HuH-7.5 (cell line): ENCODE measurements around the gene GALNTL6.

Experiments
- DNase-seq: peaks from one replicate; pipeline ENCODE4 v3.0.0; 2011; ENCODE audit warnings: low spot score

GALNTL6 gene

DNA sequence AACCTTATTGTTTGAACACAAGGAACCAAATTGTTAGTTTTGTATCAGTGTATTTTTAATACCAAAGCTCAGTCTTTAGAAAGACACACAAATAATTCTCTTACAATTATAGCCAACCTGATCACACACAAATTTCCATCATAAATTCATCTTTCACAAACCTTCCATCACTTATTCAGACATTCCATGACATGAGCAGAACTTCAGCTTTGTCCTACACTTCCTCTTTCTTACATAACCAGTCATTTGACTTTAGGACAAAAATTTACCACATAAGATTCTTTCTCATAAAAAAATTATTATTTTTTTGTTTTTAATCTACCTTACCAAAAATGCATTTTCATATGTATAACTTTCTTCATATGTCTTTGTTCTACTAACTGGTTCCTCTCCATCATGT lies 312.2 kb downstream of the GALNTL6 start:
- no peak for DNase-seq

DNA sequence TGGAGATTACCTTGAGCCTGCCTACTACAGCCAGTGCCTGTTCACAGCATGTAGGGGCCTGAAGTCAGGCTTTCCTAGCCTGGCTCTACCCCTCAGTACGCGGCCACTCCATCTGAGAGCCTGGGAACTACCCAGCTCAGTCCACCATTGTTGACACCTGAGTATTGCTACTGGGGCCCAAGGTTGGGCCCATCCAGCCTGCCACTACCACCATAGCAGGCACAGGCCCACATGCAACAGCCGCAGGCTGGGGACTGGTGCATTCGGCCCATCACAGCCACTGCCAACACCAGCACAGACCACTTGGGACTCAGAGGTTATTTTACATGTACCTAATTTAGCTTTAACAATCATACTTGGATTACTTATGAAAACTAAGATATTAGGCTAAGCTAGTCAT lies 314.0 kb downstream of the GALNTL6 start:
- no peak for DNase-seq

DNA sequence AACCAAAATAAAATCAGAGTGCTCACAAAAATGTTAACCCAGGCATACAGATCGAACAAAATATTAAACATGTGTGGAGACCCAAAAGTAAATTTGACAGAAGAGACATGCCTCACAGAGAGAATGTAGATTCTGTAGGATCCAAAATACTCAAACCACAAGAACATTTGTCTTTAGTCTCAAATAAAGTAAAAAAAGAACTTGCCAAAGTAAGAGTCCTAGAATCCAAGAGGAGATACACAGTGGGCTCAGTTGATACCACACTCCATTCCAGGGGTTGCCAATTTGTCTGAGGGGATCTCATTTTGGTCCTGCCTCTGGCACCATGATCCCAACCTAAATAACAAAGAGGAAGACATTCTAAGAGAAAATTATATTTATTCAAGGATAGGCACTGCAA lies 316.4 kb downstream of the GALNTL6 start:
- no peak for DNase-seq

DNA sequence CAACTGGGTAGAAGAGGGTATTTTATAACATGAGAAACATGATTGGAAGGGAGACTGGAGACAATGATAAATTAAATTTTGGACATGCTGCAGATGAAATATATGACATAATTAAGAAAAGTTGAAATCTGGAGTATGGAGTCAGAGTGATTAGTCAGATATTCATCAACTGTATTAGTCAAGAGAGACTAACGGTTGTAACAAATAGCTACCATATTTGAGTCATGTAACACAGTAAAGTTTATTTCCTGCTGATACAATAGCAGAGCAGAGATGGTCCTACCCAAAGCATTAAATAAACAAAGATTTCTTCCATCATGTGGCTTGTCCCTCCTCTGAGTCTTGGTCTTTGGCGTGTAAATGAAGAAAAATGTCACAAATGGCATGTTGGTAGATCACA lies 321.3 kb downstream of the GALNTL6 start:
- DNase-seq = no peak

DNA sequence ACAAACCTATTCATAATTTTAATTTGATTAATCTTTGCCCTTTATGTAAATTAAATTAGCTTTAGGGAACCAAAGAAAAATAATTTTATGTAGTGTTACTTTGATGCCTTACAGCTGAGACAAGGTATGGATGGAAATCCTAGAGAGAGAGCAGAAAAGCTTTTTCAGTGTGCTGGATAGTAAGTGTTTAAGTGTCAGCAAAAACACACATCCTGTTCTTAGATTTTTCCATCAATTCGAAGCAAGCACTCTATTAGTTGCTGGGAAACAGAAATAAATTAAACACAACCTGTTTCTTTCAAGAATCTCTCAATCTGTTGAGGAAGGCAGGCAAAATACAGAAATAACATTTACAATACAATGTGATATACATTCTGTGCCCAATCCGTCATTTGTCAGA lies 327.8 kb downstream of the GALNTL6 start:
- DNase-seq = no peak

DNA sequence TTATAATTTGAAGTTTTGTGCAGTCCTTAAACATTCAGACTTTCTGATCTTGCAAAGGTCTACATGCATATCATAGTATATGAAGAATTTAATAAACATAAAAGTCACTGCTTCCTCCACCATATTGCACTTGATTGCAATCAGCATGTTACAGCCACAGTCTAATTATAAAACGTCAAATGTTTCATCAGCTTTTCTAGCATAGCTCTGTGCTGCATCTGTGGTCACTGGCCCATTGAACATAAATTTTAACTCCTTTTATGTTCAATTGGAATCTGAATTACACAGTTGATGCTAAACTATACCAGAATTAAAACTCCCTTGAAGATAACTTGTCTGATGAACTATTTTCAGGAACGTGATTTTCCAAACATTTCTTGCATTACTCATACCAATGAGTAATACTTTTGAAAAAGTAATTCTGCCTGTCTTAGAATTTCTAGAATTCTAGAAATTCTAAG lies 329.1 kb downstream of the GALNTL6 start:
- no peak for DNase-seq

DNA sequence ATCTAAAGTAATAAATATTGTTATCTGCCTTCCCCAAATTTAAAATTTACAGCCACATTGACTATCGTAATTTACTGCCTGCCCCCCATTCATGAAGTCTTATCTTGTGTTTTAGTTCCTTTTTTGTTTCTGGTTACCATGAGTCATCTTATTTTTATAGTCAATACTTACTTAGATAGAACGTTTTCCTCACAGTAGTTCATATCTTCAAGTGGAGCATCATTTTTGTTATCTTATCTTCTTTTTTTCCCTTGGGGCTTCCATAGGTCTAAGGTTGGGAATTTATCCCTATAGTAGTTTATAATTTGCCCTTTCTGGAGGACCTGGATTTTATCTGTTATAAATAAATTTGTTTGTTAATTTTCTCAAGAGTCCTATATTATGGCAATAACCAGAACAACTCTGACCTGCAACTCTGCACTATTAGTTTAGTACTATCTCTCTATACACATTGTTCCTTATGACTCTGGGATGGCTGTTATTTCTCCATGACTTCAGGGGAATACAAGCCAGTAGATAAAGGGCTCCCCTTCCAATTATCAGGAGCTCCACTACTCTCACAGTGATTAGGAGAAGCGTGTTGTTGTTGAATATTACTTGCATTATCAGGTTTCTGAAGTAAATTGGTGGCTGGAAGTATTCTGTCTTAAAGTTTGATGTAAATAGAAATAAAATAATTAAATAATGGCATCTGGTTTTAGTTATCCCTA lies 330.6 kb downstream of the GALNTL6 start:
- no peak for DNase-seq

DNA sequence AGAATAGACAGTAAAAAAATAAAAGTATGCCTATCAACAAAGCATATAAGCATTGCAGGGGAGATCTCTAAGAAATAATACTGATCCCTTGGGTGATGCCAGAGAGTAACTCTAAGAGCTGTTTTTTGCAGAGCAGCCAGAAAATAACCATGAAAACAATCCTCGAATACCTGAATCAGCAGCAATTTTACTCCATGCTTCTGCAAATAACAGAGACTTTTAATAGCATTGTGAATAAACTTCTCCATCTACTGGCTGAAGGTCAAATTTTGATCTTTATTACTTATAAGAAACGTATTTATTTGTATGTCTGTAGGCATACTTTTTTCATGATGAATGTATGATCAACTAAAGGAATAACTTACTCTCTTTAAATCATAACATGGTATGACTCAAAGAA lies 334.5 kb downstream of the GALNTL6 start:
- DNase-seq = no peak

DNA sequence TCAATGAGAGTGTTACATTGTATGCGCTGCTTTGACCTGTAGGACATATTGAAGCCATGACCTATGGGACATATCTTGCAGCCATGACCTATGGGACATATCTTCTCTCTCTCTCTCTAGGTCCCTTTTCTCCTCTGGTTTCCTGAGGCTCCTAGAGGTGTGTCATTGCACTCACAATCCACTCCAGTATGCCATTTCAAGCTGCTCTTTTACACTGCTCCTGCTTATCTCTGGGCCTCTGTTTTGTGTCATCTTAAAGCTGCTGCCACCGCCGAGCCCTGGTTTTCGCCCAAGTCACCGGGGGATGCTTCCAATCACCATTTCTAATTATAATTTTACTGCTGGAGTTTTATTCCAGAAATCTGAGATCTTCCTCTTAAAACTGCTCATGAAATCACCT lies 336.1 kb downstream of the GALNTL6 start:
- no peak for DNase-seq

DNA sequence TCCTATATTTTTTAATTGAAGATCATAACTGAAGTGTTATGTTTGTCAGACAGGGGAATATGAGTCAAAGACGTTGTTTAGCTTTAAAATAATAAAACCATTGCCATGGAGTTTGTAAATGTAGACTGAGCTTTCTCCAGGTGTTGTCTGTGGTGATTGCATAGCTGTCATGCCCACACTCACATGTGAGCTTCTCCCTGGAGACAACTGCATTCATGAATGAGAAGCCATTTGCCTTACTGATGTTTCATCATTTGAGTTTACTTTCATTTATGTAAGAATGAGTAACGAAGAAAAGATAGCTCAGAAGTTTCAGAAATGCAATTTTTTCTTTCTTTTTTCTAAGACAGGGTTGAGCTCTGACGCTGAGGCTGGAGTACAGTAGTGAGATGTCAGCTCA lies 339.1 kb downstream of the GALNTL6 start:
- DNase-seq = no peak

DNA sequence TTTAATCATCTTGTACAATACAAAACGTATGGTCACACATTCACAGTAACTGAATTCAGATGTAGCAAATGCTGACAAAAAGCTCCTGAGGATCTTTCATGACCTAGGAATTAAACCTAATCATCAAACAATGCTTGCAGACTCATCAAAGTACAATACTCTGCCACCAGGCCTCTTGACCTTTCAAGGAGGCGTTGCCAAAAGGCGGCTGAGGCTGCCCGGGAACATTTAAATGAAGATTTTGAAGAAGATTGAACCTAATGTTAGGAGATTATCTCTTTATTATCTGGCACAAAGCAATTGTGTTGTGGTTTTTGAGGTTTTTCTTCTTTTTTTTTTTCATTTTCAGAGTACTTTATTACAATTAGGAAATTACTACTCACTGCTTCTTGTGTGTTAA lies 340.5 kb downstream of the GALNTL6 start:
- no peak for DNase-seq

DNA sequence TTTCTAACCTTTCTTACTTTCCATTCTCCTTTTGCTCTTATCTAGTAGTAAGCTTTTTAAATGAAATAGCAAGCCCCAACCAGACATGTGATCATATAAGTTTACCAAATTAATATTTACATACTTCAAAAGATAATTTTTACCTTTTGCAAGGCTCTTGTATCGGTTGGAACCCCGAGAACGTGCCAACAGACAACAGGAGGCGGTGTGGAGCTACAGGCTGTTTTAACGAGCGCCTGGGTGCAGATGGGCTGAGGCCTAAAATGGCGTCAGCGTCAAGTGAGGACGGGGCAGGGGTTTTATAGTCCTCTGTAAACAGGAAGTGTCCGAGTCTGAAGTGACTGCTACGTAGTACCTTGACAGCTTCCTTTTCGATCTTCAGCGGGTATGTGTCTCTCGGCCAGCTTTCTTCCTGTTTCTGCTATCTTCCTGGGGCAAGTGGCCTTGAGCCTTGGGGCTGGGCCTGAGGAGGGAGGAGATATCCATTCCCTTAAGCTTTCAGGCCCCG lies 342.7 kb downstream of the GALNTL6 start:
- DNase-seq = no peak

DNA sequence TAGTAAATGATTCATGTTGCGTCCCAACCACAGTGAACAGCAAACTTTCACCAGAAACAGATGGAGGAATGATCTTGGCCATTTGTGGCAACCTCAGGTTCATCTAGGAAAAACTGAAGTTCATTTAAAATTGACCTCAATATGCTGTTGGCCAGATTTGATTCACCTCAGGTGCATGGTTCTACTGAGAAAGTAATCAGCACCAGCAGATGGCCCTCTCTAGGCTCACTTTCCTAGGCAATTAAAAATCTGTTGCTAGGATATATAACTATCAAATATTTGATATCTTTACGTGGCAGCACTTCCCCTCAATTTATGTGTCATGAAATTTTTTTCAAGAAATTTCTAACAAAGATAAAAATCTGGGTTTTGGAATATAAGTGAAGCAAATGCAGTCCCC lies 344.7 kb downstream of the GALNTL6 start:
- no peak for DNase-seq

DNA sequence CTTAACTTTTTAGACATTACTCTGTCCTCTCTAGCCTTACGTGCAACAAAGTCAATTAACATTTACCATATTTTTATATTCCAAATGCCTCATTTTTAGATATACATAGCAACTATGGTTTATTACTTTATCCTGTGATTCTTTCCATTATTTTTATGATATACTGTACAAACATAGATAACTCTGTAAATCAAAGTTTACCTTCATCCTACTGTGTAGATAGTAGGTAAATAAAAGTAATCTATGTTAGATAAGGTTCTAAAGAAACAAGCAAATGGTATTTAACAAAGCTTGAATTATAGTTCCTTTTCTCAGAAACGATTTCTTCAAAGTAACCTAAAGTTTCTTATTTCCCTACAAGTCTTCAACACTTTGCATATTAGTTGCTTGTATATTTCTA lies 350.0 kb downstream of the GALNTL6 start:
- no peak for DNase-seq

DNA sequence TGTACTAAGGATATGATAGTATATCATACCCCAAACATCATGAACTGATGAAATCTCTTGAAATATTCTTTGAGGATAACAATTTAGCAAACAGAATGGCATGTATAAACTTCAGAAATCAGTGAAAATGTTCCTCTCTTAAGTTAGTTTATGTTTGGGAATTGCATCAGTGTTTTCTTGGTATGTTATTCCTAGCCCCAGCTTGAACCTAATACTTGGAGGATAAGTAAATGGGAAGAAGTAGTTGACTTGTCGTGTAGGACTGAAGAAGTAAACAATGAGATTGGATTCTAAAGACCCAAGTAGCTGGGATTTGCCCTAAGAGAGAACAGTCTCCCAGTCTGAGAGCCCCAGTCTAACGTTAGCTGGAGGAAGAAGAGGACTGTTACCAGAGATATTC lies 355.7 kb downstream of the GALNTL6 start:
- no peak for DNase-seq

DNA sequence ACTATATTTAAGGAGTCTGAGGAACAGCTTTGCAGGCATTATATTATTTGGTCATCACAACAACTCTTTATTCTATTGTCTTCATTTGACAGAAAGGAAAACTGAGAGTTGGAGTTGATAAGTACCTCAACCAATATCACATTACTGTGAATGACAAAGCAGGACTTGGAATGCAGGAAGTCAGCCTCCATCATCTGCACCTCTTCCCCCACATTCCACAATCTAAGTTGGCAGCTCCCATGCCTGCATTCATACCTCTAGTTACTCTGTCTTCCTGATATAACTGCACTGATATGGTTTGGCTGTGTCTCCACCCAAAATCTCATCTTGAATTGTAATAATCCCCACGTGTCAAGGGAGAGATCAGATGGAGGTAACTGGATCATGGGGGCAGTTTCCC lies 356.7 kb downstream of the GALNTL6 start:
- no peak for DNase-seq

DNA sequence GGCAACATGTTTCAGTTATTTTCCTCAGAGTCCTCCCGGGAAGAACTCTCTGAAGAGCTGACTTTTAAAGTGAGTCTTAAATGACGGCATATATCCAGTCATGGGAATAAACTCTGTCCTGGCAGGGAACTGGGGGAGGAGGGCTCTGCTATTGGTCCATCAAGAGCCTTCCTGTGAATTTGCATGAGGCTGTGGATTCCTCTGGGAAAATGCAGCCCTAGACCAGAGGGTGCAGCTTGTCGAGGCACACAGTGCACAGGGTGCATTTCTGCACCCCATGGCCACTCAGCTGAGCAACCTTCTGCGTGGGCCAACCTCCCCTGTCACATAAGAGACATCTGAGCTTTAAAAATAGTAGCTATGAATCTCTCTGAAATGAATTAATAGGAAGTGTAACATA lies 360.0 kb downstream of the GALNTL6 start:
- no peak for DNase-seq

DNA sequence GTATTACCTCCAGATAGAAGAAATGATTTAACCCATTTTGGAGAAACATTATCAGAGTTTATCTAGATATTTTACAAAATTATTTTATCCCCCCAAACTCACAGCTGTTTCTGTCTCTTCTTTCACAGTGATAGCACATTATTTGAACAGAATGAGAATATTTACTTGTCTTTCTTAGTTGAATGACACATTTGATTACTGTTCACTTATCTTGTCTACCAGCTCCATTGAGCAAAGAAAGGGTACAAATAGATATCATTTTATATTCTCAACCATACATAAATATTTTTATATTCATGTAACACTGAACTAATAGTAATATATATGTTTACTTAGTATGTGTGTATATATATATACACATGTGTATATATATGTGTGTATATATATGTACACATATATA lies 364.2 kb downstream of the GALNTL6 start:
- DNase-seq = no peak

DNA sequence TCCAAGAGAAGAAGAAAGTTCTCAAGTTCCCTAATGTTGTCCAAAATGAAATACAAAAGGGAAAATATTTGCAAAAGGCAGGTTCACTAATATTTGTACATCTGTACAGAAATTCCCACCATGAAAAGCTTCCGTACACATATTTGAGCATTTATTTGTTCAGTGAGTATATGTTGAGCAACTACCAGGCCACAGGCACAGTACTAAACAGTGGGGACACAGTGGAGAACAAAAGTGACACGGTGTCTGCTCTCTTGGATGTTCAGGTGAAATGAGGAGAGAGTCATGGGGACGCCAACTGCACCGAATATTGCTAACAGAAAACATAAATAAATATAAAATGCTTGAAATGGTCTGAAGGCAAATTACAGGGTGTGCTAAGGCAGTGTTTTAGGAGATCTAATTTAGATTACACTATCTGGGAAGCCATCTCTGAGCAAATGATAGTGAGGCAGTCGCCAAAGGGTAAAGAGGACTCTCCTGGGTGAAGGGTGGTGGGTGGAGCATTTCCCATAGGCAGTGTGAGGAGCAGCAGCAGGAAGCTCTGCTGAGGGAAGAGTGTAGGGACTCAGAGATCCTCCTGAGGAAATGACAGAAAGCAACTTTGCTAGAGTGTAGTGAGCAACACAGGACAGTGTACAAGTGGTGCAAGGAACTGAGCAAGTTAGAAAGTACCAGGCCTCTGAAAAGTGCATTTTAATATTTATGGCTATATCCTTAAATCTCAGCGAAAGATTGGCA lies 375.2 kb downstream of the GALNTL6 start:
- DNase-seq = no peak

DNA sequence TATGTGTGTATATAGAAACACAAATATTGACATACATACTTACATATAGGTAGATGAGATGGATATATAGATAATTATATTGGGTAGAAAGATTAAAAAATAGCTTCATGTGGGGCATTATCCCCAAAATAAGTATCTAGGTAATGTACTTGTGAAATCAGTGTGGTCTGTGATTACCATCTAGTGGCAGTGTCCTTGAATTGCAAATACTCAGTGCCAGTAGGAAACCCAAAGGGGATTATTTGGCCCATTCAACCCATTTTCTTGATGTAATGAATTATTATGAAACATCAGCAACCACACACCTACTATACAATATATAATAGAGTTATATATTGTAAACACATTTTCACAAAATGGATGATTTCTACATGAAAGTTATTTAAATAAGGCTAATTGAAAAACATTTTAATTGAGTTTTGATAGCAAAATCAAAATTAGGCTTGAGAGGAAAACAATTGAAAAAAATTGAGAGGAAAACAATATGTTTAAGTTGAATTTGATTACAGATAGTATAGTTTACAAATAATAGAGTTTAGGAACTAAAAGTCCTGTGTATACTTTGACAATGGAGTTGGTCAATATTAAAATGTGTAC lies 389.4 kb downstream of the GALNTL6 start:
- DNase-seq = no peak

DNA sequence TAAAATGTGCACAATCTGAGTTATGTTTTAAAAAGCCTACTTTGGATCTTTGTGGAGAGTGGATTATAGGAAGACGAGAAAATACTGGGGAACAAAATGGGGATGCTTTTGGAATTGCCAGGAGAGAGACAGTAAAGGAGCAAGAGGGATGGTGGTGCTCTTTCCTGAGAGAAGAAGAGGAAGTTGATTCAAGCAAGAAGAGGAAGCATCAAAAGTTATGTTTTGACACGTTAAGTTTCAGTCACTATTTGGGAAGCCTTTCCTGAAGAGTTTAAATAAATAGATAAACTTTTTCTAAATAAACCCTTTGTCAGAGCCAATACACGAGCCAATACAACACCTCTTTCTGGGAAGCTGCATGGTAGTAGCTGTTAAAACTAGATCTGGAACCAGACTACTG lies 394.1 kb downstream of the GALNTL6 start:
- no peak for DNase-seq

DNA sequence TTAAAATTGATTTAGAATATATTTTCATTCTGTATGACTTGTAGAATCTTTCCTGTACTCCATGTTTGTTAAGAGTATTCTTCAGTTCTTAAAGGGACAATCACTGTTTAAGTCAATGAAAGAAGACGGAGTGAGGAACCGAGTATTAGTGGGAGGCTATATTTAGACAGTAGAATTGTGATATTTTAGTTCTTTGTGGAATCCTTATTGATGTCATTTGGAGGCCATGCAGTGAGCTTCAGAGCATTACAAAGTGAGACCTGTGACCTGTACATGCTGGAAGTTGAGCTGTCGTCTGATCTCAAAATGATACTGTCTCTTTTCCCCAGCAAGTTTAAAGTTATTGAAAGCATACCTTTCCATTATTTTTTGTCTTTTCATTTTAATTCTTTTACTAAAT lies 394.7 kb downstream of the GALNTL6 start:
- no peak for DNase-seq

DNA sequence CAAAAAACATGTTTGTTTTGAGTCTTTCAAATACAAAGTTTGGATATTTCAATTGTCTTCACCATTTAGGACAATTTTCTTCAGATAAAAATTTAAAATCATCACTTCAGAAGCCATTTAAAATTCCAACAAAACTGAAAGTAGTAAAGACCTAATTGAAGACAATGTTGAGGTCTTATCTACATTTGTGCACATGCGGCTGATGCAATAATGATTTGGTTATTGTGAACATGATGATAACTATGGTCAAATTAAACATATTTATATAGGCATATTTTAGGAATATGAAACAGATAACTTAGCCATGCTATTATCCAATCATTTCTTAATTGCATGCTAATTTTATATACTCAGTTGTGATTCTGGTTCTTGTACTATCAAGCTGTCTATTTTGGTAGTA lies 407.5 kb downstream of the GALNTL6 start:
- DNase-seq = no peak
